ENCODE results near the gene ECE2.

Gene ECE2

GRCh38 chr3:184317201-184317600, 41.4 kb downstream of the ECE2 start:
- no peak for TF ChIP-seq CTCF (IDR thresholded peaks at IDR 0.05; ENCODE audit: control insufficient read depth, insufficient read depth, low read depth, low read length, missing control alignments)
- DNase-seq (ENCODE audit: low read depth), result no peak
- H3K4me3 ChIP-seq (ENCODE audit: control insufficient read depth, low read depth, low read length), result peak overlapping the region; percentile 70

- no peak for TF ChIP-seq CTCF (IDR thresholded peaks at IDR 0.05; ENCODE audit: control insufficient read depth, insufficient read depth, low read depth, low read length, missing control alignments)
- peak; percentile 89 for DNase-seq (ENCODE audit: low read depth)
- peak overlapping the region; percentile 27 for H3K4me3 ChIP-seq (ENCODE audit: control insufficient read depth, low read depth, low read length)
Observed at GRCh38 chr3:184320104-184320445, 44.3 kb downstream of the ECE2 start.

- no peak for DNase-seq (ENCODE audit: low read depth)
- TF ChIP-seq CTCF (IDR thresholded peaks at IDR 0.05; ENCODE audit: control insufficient read depth, insufficient read depth, low read depth, low read length, missing control alignments), result no peak
- H3K4me3 ChIP-seq (ENCODE audit: control insufficient read depth, low read depth, low read length), result no peak overlapping the region
Observed at GRCh38 chr3:184321666-184322065, 45.8 kb downstream of the ECE2 start.

- no peak overlapping the region for H3K4me3 ChIP-seq (ENCODE audit: control insufficient read depth, low read depth, low read length)
- TF ChIP-seq CTCF (IDR thresholded peaks at IDR 0.05; ENCODE audit: control insufficient read depth, insufficient read depth, low read depth, low read length, missing control alignments), result no peak
- no peak for DNase-seq (ENCODE audit: low read depth)
Observed at GRCh38 chr3:184322731-184323487, 47.1 kb downstream of the ECE2 start.

- TF ChIP-seq CTCF (IDR thresholded peaks at IDR 0.05; ENCODE audit: control insufficient read depth, insufficient read depth, low read depth, low read length, missing control alignments), result no peak
- DNase-seq (ENCODE audit: low read depth), result no peak
Observed at GRCh38 chr3:184323696-184324095, 47.9 kb downstream of the ECE2 start.

GRCh38 chr3:184325269-184325668, 49.4 kb downstream of the ECE2 start:
- TF ChIP-seq CTCF (IDR thresholded peaks at IDR 0.05; ENCODE audit: control insufficient read depth, insufficient read depth, low read depth, low read length, missing control alignments), result no peak
- DNase-seq (ENCODE audit: low read depth), result no peak
- H3K4me3 ChIP-seq (ENCODE audit: control insufficient read depth, low read depth, low read length), result no peak overlapping the region

More at GRCh38 chr3:184323696-184324095, 47.9 kb downstream of the ECE2 start:
- H3K4me3 ChIP-seq (ENCODE audit: control insufficient read depth, low read depth, low read length), result no peak overlapping the region

Data from AG09309 (cell line).